IMR-90 (cell line): ENCODE data around the gene CCN2. TPM values are rescaled to one million over a fixed set of nuclear protein-coding genes. Genes with fewer than 3 reads are reported as not detected.
"Not testable (repeated sequence)": the region's sequence is repeated elsewhere in the genome, so short reads cannot be mapped to it uniquely, and the experiment has no call there.

ENCODE experiments used
- ATAC-seq: fragments of 200-7000 bp; cut with Tn5 transposase; 2 replicates; pipeline ENCODE4 v1.9.1; 2020; ENCODE audit warnings: low read depth, mild to moderate bottlenecking, moderate library complexity
- BruUV-seq: library from RNA; stranded (reverse); fragments of 400-500 nt; replicated peaks from 2 replicates; lab custom pipeline; 2021; lab: Mats Ljungman, UMichigan
- CTCF ChIA-PET: fragments of 300-600 bp; formaldehyde crosslinking; extraction: SDS; loops from one replicate; lab custom pipeline; 2021; ENCODE audit warnings: antibody characterized with exemption; lab: Yijun Ruan, JAX
- POLR2A ChIA-PET: fragments of 300-600 bp; sonication (Branson Sonifier 250); formaldehyde crosslinking; loops from one replicate; lab custom pipeline; 2022; ENCODE audit warnings: antibody characterized with exemption; ENCODE audit not compliant: unreplicated experiment; lab: Charles Lee
- DNase-seq: peaks from one replicate; pipeline ENCODE4 v3.0.0; 2013
- H2AFZ ChIP-seq: replicated peaks from 2 replicates; pipeline ENCODE3; 2013; ENCODE audit warnings: low read length, mild to moderate bottlenecking; ENCODE audit not compliant: poor library complexity
- H2AK5ac ChIP-seq: 2 replicates; pipeline ENCODE4 v1.6.1; 2013; ENCODE audit warnings: low read depth, low read length, inconsistent platforms
- H2AK9ac ChIP-seq: replicated peaks from 2 replicates; pipeline ENCODE3; 2013; ENCODE audit warnings: mild to moderate bottlenecking, low read depth, low read length, moderate library complexity; ENCODE audit not compliant: poor library complexity
- H2BK120ac ChIP-seq: 2 replicates; pipeline ENCODE4 v1.6.1; 2013; ENCODE audit warnings: low read depth, low read length, inconsistent platforms
- H2BK15ac ChIP-seq: 3 replicates; pipeline ENCODE4 v1.6.1; 2013; ENCODE audit warnings: low read depth, low read length, inconsistent platforms
- H2BK20ac ChIP-seq: 2 replicates; pipeline ENCODE4 v1.6.1; 2013; ENCODE audit warnings: low read depth, mild to moderate bottlenecking, inconsistent platforms, low read length, moderate library complexity
- H2BK5ac ChIP-seq: 2 replicates; pipeline ENCODE4 v1.6.1; 2013; ENCODE audit warnings: mild to moderate bottlenecking, low read depth, low read length, inconsistent platforms; ENCODE audit not compliant: poor library complexity, severe bottlenecking
- H3K14ac ChIP-seq: replicated peaks from 2 replicates; pipeline ENCODE4 v1.6.1; 2013; ENCODE audit warnings: low read depth, low read length, inconsistent platforms
- H3K18ac ChIP-seq: 2 replicates; pipeline ENCODE4 v1.6.1; 2013; ENCODE audit warnings: low read depth, low read length, control low read depth
- H3K23ac ChIP-seq: 2 replicates; pipeline ENCODE4 v1.6.1; 2013; ENCODE audit warnings: low read depth, low read length, inconsistent platforms
- H3K27ac ChIP-seq: 2 replicates; pipeline ENCODE4 v1.5.1; 2013; ENCODE audit warnings: mild to moderate bottlenecking, control low read depth, low read length; ENCODE audit not compliant: insufficient read depth
- H3K27me3 ChIP-seq: 2 replicates; pipeline ENCODE4 v1.6.1; 2013; ENCODE audit warnings: low read length; ENCODE audit not compliant: control insufficient read depth, insufficient read depth
- H3K36me3 ChIP-seq: 2 replicates; pipeline ENCODE4 v1.6.1; 2013; ENCODE audit warnings: low read length, mixed read lengths; ENCODE audit not compliant: control insufficient read depth, insufficient read depth
- H3K4ac ChIP-seq: 2 replicates; pipeline ENCODE4 v1.6.1; 2013; ENCODE audit warnings: low read depth, low read length, inconsistent platforms
- H3K4me1 ChIP-seq: 2 replicates; pipeline ENCODE4 v1.6.1; 2013; ENCODE audit warnings: low read length, mixed read lengths; ENCODE audit not compliant: control insufficient read depth, insufficient read depth
- H3K4me2 ChIP-seq: 2 replicates; pipeline ENCODE4 v1.6.1; 2013; ENCODE audit warnings: low read depth, mild to moderate bottlenecking, control low read depth, low read length, moderate library complexity
- H3K4me3 ChIP-seq: 2 replicates; pipeline ENCODE4 v1.5.1; 2013; ENCODE audit warnings: low read depth, mild to moderate bottlenecking, control low read depth, low read length, moderate library complexity; ENCODE audit not compliant: insufficient read depth
- H3K56ac ChIP-seq: 2 replicates; pipeline ENCODE4 v1.6.1; 2013; ENCODE audit warnings: low read length, inconsistent platforms; ENCODE audit not compliant: insufficient read depth; ENCODE audit errors: extremely low read depth
- H3K79me1 ChIP-seq, 2 experiments: 2 replicates each; pipeline ENCODE4 v1.6.1; 2013; ENCODE audit warnings: low read length in 2 of 2, inconsistent platforms in 1 of 2, low read depth in 1 of 2
- H3K9ac ChIP-seq: 2 replicates; pipeline ENCODE4 v1.6.1; 2013; ENCODE audit warnings: low read depth, low read length, control low read depth
- H3K9me1 ChIP-seq: 2 replicates; pipeline ENCODE4 v1.6.1; 2013; ENCODE audit warnings: low read length, inconsistent platforms; ENCODE audit not compliant: insufficient read depth
- H3K9me3 ChIP-seq: 2 replicates; pipeline ENCODE4 v1.6.1; 2013; ENCODE audit warnings: low read length; ENCODE audit not compliant: control insufficient read depth, insufficient read depth
- H4K20me1 ChIP-seq: 2 replicates; pipeline ENCODE4 v1.6.1; 2013; ENCODE audit warnings: low read length, inconsistent platforms; ENCODE audit not compliant: insufficient read depth
- H4K5ac ChIP-seq: 2 replicates; pipeline ENCODE4 v1.6.1; 2013; ENCODE audit warnings: mild to moderate bottlenecking, low read depth, low read length, control low read depth
- H4K8ac ChIP-seq, 2 experiments: 2 replicates each; pipeline ENCODE4 v1.6.1; 2013; ENCODE audit warnings: low read depth in 2 of 2, low read length in 2 of 2, control low read depth in 1 of 2, inconsistent platforms in 1 of 2
- H4K91ac ChIP-seq: 2 replicates; pipeline ENCODE4 v1.6.1; 2013; ENCODE audit warnings: low read depth, low read length, inconsistent platforms; ENCODE audit not compliant: insufficient read depth
- WGBS, 2 experiments: methylation state at CpG; one replicate each; pipeline versions ENCODE4 v1.1.5 to v1.1.7; 2013; ENCODE audit warnings: missing lambda C conversion rate in 2 of 2; ENCODE audit not compliant: insufficient read length in 1 of 2; ENCODE audit errors: extremely low coverage in 2 of 2; 5-methylcytosine and 5-hydroxymethylcytosine counted together
- dilution Hi-C: fragments of 300-500 bp; cut with HindIII; formaldehyde crosslinking; loops from one replicate; pipeline ENCODE4 v1.14.3; 2018; ENCODE audit warnings: low sequenced_read_pairs; ENCODE audit not compliant: unreplicated experiment
- in situ Hi-C: fragments of 300-500 bp; cut with MboI; formaldehyde crosslinking; loops from 3 replicates; pipeline ENCODE4 v1.14.3; 2019; ENCODE audit warnings: low sequenced_read_pairs, inconsistent platforms, mixed read lengths
- intact Hi-C: fragments of 100-400 bp; cut with micrococcal nuclease; formaldehyde crosslinking; loops from 2 replicates; pipeline ENCODE4 v1.10.0; 2022
- polyA plus RNA-seq, 3 experiments: library from polyadenylated mRNA; depleted of rRNA; stranded (reverse); fragments of >200 nt; gene quantifications; 2 replicates each; pipeline ENCODE4 v1.2.3, GENCODE V29; 2012; ENCODE audit warnings: low replicate concordance in 1 of 3
- total RNA-seq: library from RNA; depleted of rRNA; stranded (reverse); fragments of >200 nt; gene quantifications from 2 replicates; pipeline ENCODE4 v1.2.3, GENCODE V29; 2012

CCN2 gene
- total and polyA plus RNA-seq, 2 of the 4 experiments (the other 2 are of a cell fraction), result 148 to 1,205 TPM

DNA sequence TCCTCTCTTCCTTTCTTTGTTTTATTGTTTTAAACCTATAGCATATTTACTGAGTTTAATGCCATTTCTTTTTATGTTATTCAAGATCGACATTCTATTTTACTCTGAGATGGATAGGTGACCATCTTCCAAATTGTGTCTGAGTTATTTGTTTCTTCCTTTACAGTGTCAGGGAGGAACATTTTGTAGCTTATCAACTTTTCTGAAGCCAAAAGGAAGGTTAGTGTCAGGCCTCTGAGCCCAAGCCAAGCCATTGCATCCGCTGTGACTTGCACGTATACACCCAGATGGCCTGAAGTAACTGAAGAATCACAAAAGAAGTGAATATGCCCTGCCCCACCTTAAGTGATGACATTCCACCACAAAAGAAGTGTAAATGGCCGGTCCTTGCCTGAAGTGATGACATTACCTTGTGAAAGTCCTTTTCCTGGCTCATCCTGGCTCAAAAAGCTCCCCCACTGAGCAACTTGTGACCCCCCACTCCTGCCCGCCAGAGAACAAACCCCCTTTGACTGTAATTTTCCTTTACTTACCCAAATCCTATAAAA, 49.8 kb downstream of the CCN2 start:
- H4K91ac ChIP-seq, intact Hi-C loops, H3K9me1 ChIP-seq, H2AK5ac ChIP-seq, H4K5ac ChIP-seq, H2BK5ac ChIP-seq, H4K20me1 ChIP-seq, H3K4me2 ChIP-seq, H3K14ac ChIP-seq, H3K56ac ChIP-seq, H2BK20ac ChIP-seq, dilution Hi-C loops, H3K9ac ChIP-seq, H2AK9ac ChIP-seq, H3K9me3 ChIP-seq, in situ Hi-C loops, H3K4ac ChIP-seq, H2BK120ac ChIP-seq, H3K27me3 ChIP-seq, H4K8ac ChIP-seq, H2BK15ac ChIP-seq, H3K36me3 ChIP-seq, H3K79me1 ChIP-seq, ATAC-seq, H3K4me1 ChIP-seq, POLR2A ChIA-PET, H2AFZ ChIP-seq, BruUV-seq, DNase-seq, H3K27ac ChIP-seq, H3K18ac ChIP-seq, H3K23ac ChIP-seq, H3K4me3 ChIP-seq: not testable (repeated sequence)
- CTCF ChIA-PET, result interaction anchor here (1.2 kb wide), 1 partner anchor 206 kb away, joined by 4 read pairs; no protein-coding TSS in a partner anchor
- WGBS, 2 experiments, result 93% methylated on average over 2 of the region's 5 CpGs; no CpG with 5 or more reads in 1 of the 2 experiments
